IMR-90 (cell line): Measurements from ENCODE around the gene HAND1. TPM values are rescaled to one million over a fixed set of nuclear protein-coding genes. Genes with fewer than 3 reads are reported as not detected.

Source experiments
- ATAC-seq: fragments of 200-7000 bp; cut with Tn5 transposase; 2 replicates; pipeline ENCODE4 v1.9.1; 2020; ENCODE audit warnings: low read depth, mild to moderate bottlenecking, moderate library complexity
- BruUV-seq: library from RNA; stranded (reverse); fragments of 400-500 nt; replicated peaks from 2 replicates; lab custom pipeline; 2021; lab: Mats Ljungman, UMichigan
- CTCF ChIA-PET: fragments of 300-600 bp; formaldehyde crosslinking; extraction: SDS; loops from one replicate; lab custom pipeline; 2021; ENCODE audit warnings: antibody characterized with exemption; lab: Yijun Ruan, JAX
- POLR2A ChIA-PET: fragments of 300-600 bp; sonication (Branson Sonifier 250); formaldehyde crosslinking; loops from one replicate; lab custom pipeline; 2022; ENCODE audit warnings: antibody characterized with exemption; ENCODE audit not compliant: unreplicated experiment; lab: Charles Lee
- DNase-seq: peaks from one replicate; pipeline ENCODE4 v3.0.0; 2013
- H2AFZ ChIP-seq: replicated peaks from 2 replicates; pipeline ENCODE3; 2013; ENCODE audit warnings: low read length, mild to moderate bottlenecking; ENCODE audit not compliant: poor library complexity
- H2AK5ac ChIP-seq: 2 replicates; pipeline ENCODE4 v1.6.1; 2013; ENCODE audit warnings: low read depth, low read length, inconsistent platforms
- H2AK9ac ChIP-seq: replicated peaks from 2 replicates; pipeline ENCODE3; 2013; ENCODE audit warnings: mild to moderate bottlenecking, low read depth, low read length, moderate library complexity; ENCODE audit not compliant: poor library complexity
- H2BK120ac ChIP-seq: 2 replicates; pipeline ENCODE4 v1.6.1; 2013; ENCODE audit warnings: low read depth, low read length, inconsistent platforms
- H2BK15ac ChIP-seq: 3 replicates; pipeline ENCODE4 v1.6.1; 2013; ENCODE audit warnings: low read depth, low read length, inconsistent platforms
- H2BK20ac ChIP-seq: 2 replicates; pipeline ENCODE4 v1.6.1; 2013; ENCODE audit warnings: low read depth, mild to moderate bottlenecking, inconsistent platforms, low read length, moderate library complexity
- H2BK5ac ChIP-seq: 2 replicates; pipeline ENCODE4 v1.6.1; 2013; ENCODE audit warnings: mild to moderate bottlenecking, low read depth, low read length, inconsistent platforms; ENCODE audit not compliant: poor library complexity, severe bottlenecking
- H3K14ac ChIP-seq: replicated peaks from 2 replicates; pipeline ENCODE4 v1.6.1; 2013; ENCODE audit warnings: low read depth, low read length, inconsistent platforms
- H3K18ac ChIP-seq: 2 replicates; pipeline ENCODE4 v1.6.1; 2013; ENCODE audit warnings: low read depth, low read length, control low read depth
- H3K23ac ChIP-seq: 2 replicates; pipeline ENCODE4 v1.6.1; 2013; ENCODE audit warnings: low read depth, low read length, inconsistent platforms
- H3K27ac ChIP-seq: 2 replicates; pipeline ENCODE4 v1.5.1; 2013; ENCODE audit warnings: mild to moderate bottlenecking, control low read depth, low read length; ENCODE audit not compliant: insufficient read depth
- H3K27me3 ChIP-seq: 2 replicates; pipeline ENCODE4 v1.6.1; 2013; ENCODE audit warnings: low read length; ENCODE audit not compliant: control insufficient read depth, insufficient read depth
- H3K36me3 ChIP-seq: 2 replicates; pipeline ENCODE4 v1.6.1; 2013; ENCODE audit warnings: low read length, mixed read lengths; ENCODE audit not compliant: control insufficient read depth, insufficient read depth
- H3K4ac ChIP-seq: 2 replicates; pipeline ENCODE4 v1.6.1; 2013; ENCODE audit warnings: low read depth, low read length, inconsistent platforms
- H3K4me1 ChIP-seq: 2 replicates; pipeline ENCODE4 v1.6.1; 2013; ENCODE audit warnings: low read length, mixed read lengths; ENCODE audit not compliant: control insufficient read depth, insufficient read depth
- H3K4me2 ChIP-seq: 2 replicates; pipeline ENCODE4 v1.6.1; 2013; ENCODE audit warnings: low read depth, mild to moderate bottlenecking, control low read depth, low read length, moderate library complexity
- H3K4me3 ChIP-seq: 2 replicates; pipeline ENCODE4 v1.5.1; 2013; ENCODE audit warnings: low read depth, mild to moderate bottlenecking, control low read depth, low read length, moderate library complexity; ENCODE audit not compliant: insufficient read depth
- H3K56ac ChIP-seq: 2 replicates; pipeline ENCODE4 v1.6.1; 2013; ENCODE audit warnings: low read length, inconsistent platforms; ENCODE audit not compliant: insufficient read depth; ENCODE audit errors: extremely low read depth
- H3K79me1 ChIP-seq, 2 experiments: 2 replicates each; pipeline ENCODE4 v1.6.1; 2013; ENCODE audit warnings: low read length in 2 of 2, inconsistent platforms in 1 of 2, low read depth in 1 of 2
- H3K9ac ChIP-seq: 2 replicates; pipeline ENCODE4 v1.6.1; 2013; ENCODE audit warnings: low read depth, low read length, control low read depth
- H3K9me1 ChIP-seq: 2 replicates; pipeline ENCODE4 v1.6.1; 2013; ENCODE audit warnings: low read length, inconsistent platforms; ENCODE audit not compliant: insufficient read depth
- H3K9me3 ChIP-seq: 2 replicates; pipeline ENCODE4 v1.6.1; 2013; ENCODE audit warnings: low read length; ENCODE audit not compliant: control insufficient read depth, insufficient read depth
- H4K20me1 ChIP-seq: 2 replicates; pipeline ENCODE4 v1.6.1; 2013; ENCODE audit warnings: low read length, inconsistent platforms; ENCODE audit not compliant: insufficient read depth
- H4K5ac ChIP-seq: 2 replicates; pipeline ENCODE4 v1.6.1; 2013; ENCODE audit warnings: mild to moderate bottlenecking, low read depth, low read length, control low read depth
- H4K8ac ChIP-seq, 2 experiments: 2 replicates each; pipeline ENCODE4 v1.6.1; 2013; ENCODE audit warnings: low read depth in 2 of 2, low read length in 2 of 2, control low read depth in 1 of 2, inconsistent platforms in 1 of 2
- H4K91ac ChIP-seq: 2 replicates; pipeline ENCODE4 v1.6.1; 2013; ENCODE audit warnings: low read depth, low read length, inconsistent platforms; ENCODE audit not compliant: insufficient read depth
- BHLHE40 ChIP-seq: fragments of 150-350 bp; IDR thresholded peaks from 2 replicates; pipeline ENCODE4 v1.6.1; 2016; ENCODE audit warnings: mild to moderate bottlenecking, low read depth, low read length
- CEBPB ChIP-seq: IDR thresholded peaks from 2 replicates; pipeline ENCODE4 v1.6.1; 2012; ENCODE audit warnings: low read depth, low read length, improper control_type of control experiment
- CTCF ChIP-seq: conservative IDR thresholded peaks from 2 replicates; pipeline ENCODE4 v1.5.1; 2012; ENCODE audit warnings: mild to moderate bottlenecking, low read depth, low read length, improper control_type of control experiment
- RCOR1 ChIP-seq: IDR thresholded peaks from 2 replicates; pipeline ENCODE4 v1.6.1; 2012; ENCODE audit warnings: mild to moderate bottlenecking, low read length, improper control_type of control experiment; ENCODE audit not compliant: insufficient replicate concordance
- SMC3 ChIP-seq: fragments of 150-350 bp; IDR thresholded peaks from 2 replicates; pipeline ENCODE4 v1.6.1; 2016; ENCODE audit warnings: low read depth, mild to moderate bottlenecking, antibody characterized with exemption, low read length, moderate library complexity
- WGBS, 2 experiments: methylation state at CpG; one replicate each; pipeline versions ENCODE4 v1.1.5 to v1.1.7; 2013; ENCODE audit warnings: missing lambda C conversion rate in 2 of 2; ENCODE audit not compliant: insufficient read length in 1 of 2; ENCODE audit errors: extremely low coverage in 2 of 2; 5-methylcytosine and 5-hydroxymethylcytosine counted together
- dilution Hi-C: fragments of 300-500 bp; cut with HindIII; formaldehyde crosslinking; loops from one replicate; pipeline ENCODE4 v1.14.3; 2018; ENCODE audit warnings: low sequenced_read_pairs; ENCODE audit not compliant: unreplicated experiment
- in situ Hi-C: fragments of 300-500 bp; cut with MboI; formaldehyde crosslinking; loops from 3 replicates; pipeline ENCODE4 v1.14.3; 2019; ENCODE audit warnings: low sequenced_read_pairs, inconsistent platforms, mixed read lengths
- intact Hi-C: fragments of 100-400 bp; cut with micrococcal nuclease; formaldehyde crosslinking; loops from 2 replicates; pipeline ENCODE4 v1.10.0; 2022
- polyA plus RNA-seq, 3 experiments: library from polyadenylated mRNA; depleted of rRNA; stranded (reverse); fragments of >200 nt; gene quantifications; 2 replicates each; pipeline ENCODE4 v1.2.3, GENCODE V29; 2012; ENCODE audit warnings: low replicate concordance in 1 of 3
- total RNA-seq: library from RNA; depleted of rRNA; stranded (reverse); fragments of >200 nt; gene quantifications from 2 replicates; pipeline ENCODE4 v1.2.3, GENCODE V29; 2012
- TF ChIP-seq, protein P1 (sequence below): fragments of 150-350 bp; IDR thresholded peaks from 2 replicates; pipeline ENCODE4 v1.6.1; 2016; ENCODE audit warnings: low read depth, mild to moderate bottlenecking, low read length, moderate library complexity, borderline replicate concordance

Gene HAND1
- total and polyA plus RNA-seq, 2 of the 4 experiments (the other 2 are of a cell fraction) = not detected

DNA sequence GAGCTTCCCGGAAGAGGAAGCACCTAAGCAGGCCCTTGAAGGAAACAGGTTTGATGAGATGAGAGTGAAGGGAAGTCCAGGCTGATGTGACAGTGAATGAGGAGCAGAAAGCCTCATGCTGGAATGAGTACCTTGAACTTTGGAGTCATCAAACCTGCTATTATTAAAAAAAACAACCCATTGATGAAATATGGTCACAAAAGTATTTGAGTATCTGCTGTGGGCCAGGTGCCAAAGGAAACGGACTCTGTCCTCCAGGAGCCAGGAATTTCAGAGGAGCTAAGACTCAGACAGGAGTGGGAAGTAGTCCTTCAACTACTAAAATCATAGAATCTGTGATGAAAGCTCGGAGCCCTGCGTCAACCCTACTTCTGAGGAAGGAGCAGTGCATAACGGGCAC, 11.9 kb downstream of the HAND1 start:
- Histone ChIP-seq H3K36me3 (no peaks in the 10 kb centered on the region), H3K4me1 (peaks cover 2% of the 10 kb centered on the region; the same call in 1 of the 2 replicates), H2BK15ac (no peak overlapping the region), H2AK9ac (no peak overlapping the region), H3K18ac (no peak overlapping the region), H3K4me2 (no peak overlapping the region), H3K56ac (no peak overlapping the region), H3K4ac (no peak overlapping the region), H4K20me1 (peaks cover 3% of the 10 kb centered on the region; the same call in 1 of the 2 replicates), H3K23ac (no peak overlapping the region), H2AK5ac (no peak overlapping the region), H4K5ac (no peak overlapping the region), H3K14ac (no peak overlapping the region), H3K27me3 (peaks cover 18% of the 10 kb centered on the region), H2BK20ac (no peak overlapping the region), H3K4me3 (no peak overlapping the region), H3K27ac (no peak overlapping the region), H3K9me3 (no peaks in the 10 kb centered on the region), H3K9ac (no peak overlapping the region), H2AFZ (no peak overlapping the region), H3K79me1 (no peaks in the 10 kb centered on the region), H4K8ac (no peak overlapping the region), H4K91ac (no peak overlapping the region), H2BK5ac (no peak overlapping the region), H3K9me1 (no peaks in the 10 kb centered on the region), H2BK120ac (no peak overlapping the region)
- TF ChIP-seq, protein P1, sequence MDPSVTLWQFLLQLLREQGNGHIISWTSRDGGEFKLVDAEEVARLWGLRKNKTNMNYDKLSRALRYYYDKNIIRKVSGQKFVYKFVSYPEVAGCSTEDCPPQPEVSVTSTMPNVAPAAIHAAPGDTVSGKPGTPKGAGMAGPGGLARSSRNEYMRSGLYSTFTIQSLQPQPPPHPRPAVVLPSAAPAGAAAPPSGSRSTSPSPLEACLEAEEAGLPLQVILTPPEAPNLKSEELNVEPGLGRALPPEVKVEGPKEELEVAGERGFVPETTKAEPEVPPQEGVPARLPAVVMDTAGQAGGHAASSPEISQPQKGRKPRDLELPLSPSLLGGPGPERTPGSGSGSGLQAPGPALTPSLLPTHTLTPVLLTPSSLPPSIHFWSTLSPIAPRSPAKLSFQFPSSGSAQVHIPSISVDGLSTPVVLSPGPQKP = no peak
- TF ChIP-seq BHLHE40 (no peak), SMC3 (no peak), CEBPB (no peak), RCOR1 (no peak), CTCF (no peak)
- in situ Hi-C loops = loop anchor here (5.0 to 25.0 kb wide), 2 partner anchors 141 to 346 kb away; no protein-coding TSS in a partner anchor
- BruUV-seq = no TSS peak
- DNase-seq = no peak
- intact Hi-C loops = loop anchor here (5.0 kb wide), 2 partner anchors 346 to 394 kb away; no protein-coding TSS in a partner anchor
- POLR2A ChIA-PET = no interaction called here
- dilution Hi-C loops = no loop called here
- WGBS, 2 experiments = 67% methylated on average over 1 of the region's 5 CpGs; no CpG with 5 or more reads in 1 of the 2 experiments
- CTCF ChIA-PET = interaction anchor here (0.6 to 1.2 kb wide), 2 partner anchors 177 to 269 kb away, joined by 3 read pairs; no protein-coding TSS in a partner anchor
- ATAC-seq = no peak
